Naive thymus-derived CD4-positive, alpha-beta T cell (primary cell): ENCODE results near the gene TET2. TPM values are rescaled to one million over a fixed set of nuclear protein-coding genes. Genes with fewer than 3 reads are reported as not detected.
"Not testable (repeated sequence)": the region's sequence is repeated elsewhere in the genome, so short reads cannot be mapped to it uniquely, and the experiment has no call there.

Experiments used
- ATAC-seq: fragments of 150-1000 bp; cut with Tn5 transposase; 2 replicates; pipeline ENCODE4 v1.10.0; 2021; ENCODE audit warnings: mild to moderate bottlenecking, moderate library complexity
- CTCF ChIA-PET: fragments of 350-600 bp; sonication (Branson Sonifier 250); formaldehyde crosslinking; loops from one replicate; lab custom pipeline; 2021; ENCODE audit warnings: antibody characterized with exemption; lab: Charles Lee
- POLR2A ChIA-PET: fragments of 350-600 bp; sonication (Branson Sonifier 250); formaldehyde crosslinking; loops from one replicate; lab custom pipeline; 2021; ENCODE audit warnings: antibody characterized with exemption, inconsistent platforms; lab: Charles Lee
- DNase-seq, 9 donors: peaks; one replicate each; pipeline versions ENCODE4 v3.0.0 to v3.0.0-alpha.2; 2020 to 2022; ENCODE audit warnings: mixed read lengths in 1 of 9
- H3K27ac ChIP-seq: one replicate; pipeline ENCODE4 v1.7.0; 2013; ENCODE audit warnings: mild to moderate bottlenecking, low read depth, low read length, moderate library complexity
- H3K27me3 ChIP-seq, 2 donors: one replicate each; pipeline ENCODE4 v1.7.0; 2013; ENCODE audit warnings: low read length in 2 of 2, mild to moderate bottlenecking in 2 of 2, moderate library complexity in 2 of 2; ENCODE audit not compliant: control insufficient read depth in 2 of 2, insufficient read depth in 2 of 2
- H3K36me3 ChIP-seq, 3 experiments: 1 replicate in 2 of 3; 2 replicates in 1 of 3; pipeline ENCODE4 v1.7.0; 2013; ENCODE audit warnings: low read length in 3 of 3, mild to moderate bottlenecking in 3 of 3, moderate library complexity in 1 of 3; ENCODE audit not compliant: insufficient read depth in 3 of 3, control insufficient read depth in 2 of 3
- H3K4me1 ChIP-seq, 2 donors: one replicate each; pipeline ENCODE4 v1.7.0; 2013; ENCODE audit warnings: low read length in 2 of 2, mild to moderate bottlenecking in 2 of 2, moderate library complexity in 1 of 2; ENCODE audit not compliant: control insufficient read depth in 2 of 2, insufficient read depth in 2 of 2
- H3K4me3 ChIP-seq: 2 replicates; pipeline ENCODE4 v1.7.0; 2013; ENCODE audit warnings: mild to moderate bottlenecking, low read length
- H3K9me3 ChIP-seq, 3 experiments: 1 replicate in 2 of 3; 2 replicates in 1 of 3; pipeline ENCODE4 v1.7.0; 2013; ENCODE audit warnings: low read length in 3 of 3; ENCODE audit not compliant: control insufficient read depth in 2 of 3
- H3K27ac Mint-ChIP-seq, 9 donors: one replicate each; pipeline ENCODE4 v1.8.0; 2020 to 2022; ENCODE audit warnings: mixed read lengths in 9 of 9, mild to moderate bottlenecking in 8 of 9, moderate library complexity in 5 of 9, inconsistent platforms in 2 of 9
- H3K27me3 Mint-ChIP-seq, 5 donors: one replicate each; pipeline ENCODE4 v1.8.0; 2021 to 2022; ENCODE audit warnings: mixed read lengths in 5 of 5, mild to moderate bottlenecking in 1 of 5
- H3K36me3 Mint-ChIP-seq, 5 donors: one replicate each; pipeline ENCODE4 v1.8.0; 2020 to 2022; ENCODE audit warnings: mixed read lengths in 5 of 5, mild to moderate bottlenecking in 3 of 5, inconsistent platforms in 1 of 5
- H3K4me1 Mint-ChIP-seq, 7 donors: one replicate each; pipeline ENCODE4 v1.8.0; 2020 to 2022; ENCODE audit warnings: mixed read lengths in 7 of 7, mild to moderate bottlenecking in 3 of 7, inconsistent platforms in 1 of 7
- H3K4me3 Mint-ChIP-seq, 10 donors: one replicate each; pipeline ENCODE4 v1.8.0; 2020 to 2022; ENCODE audit warnings: mild to moderate bottlenecking in 10 of 10, mixed read lengths in 10 of 10, moderate library complexity in 6 of 10, inconsistent platforms in 2 of 10
- H3K9me3 Mint-ChIP-seq, 11 donors: one replicate each; pipeline ENCODE4 v1.8.0; 2020 to 2022; ENCODE audit warnings: mixed read lengths in 11 of 11, mild to moderate bottlenecking in 4 of 11, inconsistent platforms in 1 of 11, moderate library complexity in 1 of 11
- intact Hi-C, 2 donors: fragments of 100-400 bp; cut with micrococcal nuclease; formaldehyde crosslinking; loops; one replicate each; pipeline ENCODE4 v1.15.1; 2023
- polyA plus RNA-seq, 2 donors: library from polyadenylated mRNA; unstranded; fragments of 300-500 nt; fragmentation: Illumina TruSeq; gene quantifications; one replicate each; pipeline ENCODE4 v1.2.3, GENCODE V29; 2021
- total RNA-seq, 6 experiments: library from RNA in 5 of 6; stranded (reverse) in 5 of 6; gene quantifications; 1 replicate in 5 of 6; 2 replicates in 1 of 6; pipeline ENCODE4 v1.2.3 and lab custom pipeline; 2021 to 2026

The TET2 gene
- total and polyA plus RNA-seq, 7 experiments from 2014 or later = 12.8 to 78.4 (median 19.0) TPM

GRCh38 chr4:105283501-105283900 is 136.8 kb downstream of the TET2 start:
- ATAC-seq = no peak
- Mint-ChIP-seq H3K36me3 (peaks cover 0 to 15% (median 3%) of the 10 kb centered on the region in 5 donors), H3K9me3 (peaks cover 0 to 26% (median 13%) of the 10 kb centered on the region in 11 donors)

GRCh38 chr4:105288121-105288520 is 141.4 kb downstream of the TET2 start:
- H3K4me1 ChIP-seq = no peaks in the 10 kb centered on the region
- no peak overlapping the region for H3K4me3 ChIP-seq
- H3K9me3 ChIP-seq = peaks cover 0 to 9% (median 0%) of the 10 kb centered on the region in 3 experiments
- Mint-ChIP-seq H3K4me3 (no peak overlapping the region), H3K4me1 (peaks cover 0 to 4% (median 0%) of the 10 kb centered on the region in 7 donors), H3K27me3 (peaks cover 0 to 3% (median 0%) of the 10 kb centered on the region in 5 donors), H3K27ac (no peak overlapping the region), H3K9me3 (peaks cover 0 to 37% (median 17%) of the 10 kb centered on the region in 11 donors), H3K36me3 (peaks cover 4 to 21% (median 11%) of the 10 kb centered on the region in 5 donors)
- no peak for ATAC-seq
- intact Hi-C loops = no loop called here
- POLR2A ChIA-PET = no interaction called here
- DNase-seq = no peak
- H3K27me3 ChIP-seq = no peaks in the 10 kb centered on the region
- no peaks in the 10 kb centered on the region for H3K36me3 ChIP-seq
- CTCF ChIA-PET = no interaction called here
- H3K27ac ChIP-seq = no peak overlapping the region

More at GRCh38 chr4:105283501-105283900, 136.8 kb downstream of the TET2 start:
- no peak for DNase-seq
- no peak overlapping the region for H3K27ac ChIP-seq
- no peaks in the 10 kb centered on the region for H3K27me3 ChIP-seq
- ChIA-PET CTCF (no interaction called here), POLR2A (no interaction called here)
- H3K4me1 Mint-ChIP-seq = peaks cover 0 to 7% (median 3%) of the 10 kb centered on the region in 7 donors
- no peaks in the 10 kb centered on the region for H3K4me1 ChIP-seq
- H3K27me3 Mint-ChIP-seq = no peaks in the 10 kb centered on the region
- no peak overlapping the region for H3K27ac Mint-ChIP-seq
- peaks cover 0 to 5% (median 0%) of the 10 kb centered on the region in 3 experiments for H3K9me3 ChIP-seq
- no peaks in the 10 kb centered on the region for H3K36me3 ChIP-seq
- intact Hi-C loops = no loop called here
- H3K4me3 ChIP-seq = no peak overlapping the region
- no peak overlapping the region for H3K4me3 Mint-ChIP-seq

GRCh38 chr4:105291925-105292324 is 145.2 kb downstream of the TET2 start:
- Histone ChIP-seq H3K27ac (no peak overlapping the region), H3K4me1 (no peaks in the 10 kb centered on the region), H3K27me3 (no peaks in the 10 kb centered on the region), H3K4me3 (no peak overlapping the region), H3K36me3 (no peaks in the 10 kb centered on the region), H3K9me3 (peaks cover 0 to 9% (median 0%) of the 10 kb centered on the region in 3 experiments)
- intact Hi-C loops = no loop called here
- ChIA-PET POLR2A (no interaction called here), CTCF (no interaction called here)
- H3K36me3 Mint-ChIP-seq = peaks cover 4 to 24% (median 15%) of the 10 kb centered on the region in 5 donors
- no peak for ATAC-seq
- H3K27ac Mint-ChIP-seq = no peak overlapping the region
- H3K4me3 Mint-ChIP-seq = no peak overlapping the region
- H3K9me3 Mint-ChIP-seq = peaks cover 4 to 30% (median 16%) of the 10 kb centered on the region in 11 donors
- no peak for DNase-seq
- H3K27me3 Mint-ChIP-seq = peaks cover 0 to 3% (median 0%) of the 10 kb centered on the region in 5 donors
- peaks cover 0 to 3% (median 0%) of the 10 kb centered on the region in 7 donors for H3K4me1 Mint-ChIP-seq

DNA sequence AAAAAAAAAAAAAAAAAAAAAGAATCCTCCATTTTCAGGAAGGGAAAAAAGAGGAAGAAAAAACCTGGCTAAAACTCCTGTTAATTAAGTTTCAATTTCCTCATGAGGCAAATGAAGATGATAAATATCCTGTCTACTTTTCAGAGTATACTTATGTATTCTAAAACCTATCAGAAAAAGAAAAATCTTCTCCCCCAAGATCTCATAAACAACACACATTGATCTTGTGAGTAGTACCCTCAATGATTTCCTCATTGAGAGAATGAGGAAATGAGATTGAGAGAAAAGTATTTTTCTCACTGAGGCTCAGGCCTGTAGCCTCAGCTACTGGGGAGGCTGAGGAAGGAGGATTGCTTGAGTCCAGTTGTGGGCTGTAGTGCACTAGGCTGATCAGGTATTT is 146.7 kb downstream of the TET2 start:
- intact Hi-C loops = no loop called here
- Mint-ChIP-seq H3K4me3 (no peak overlapping the region), H3K27ac (no peak overlapping the region), H3K27me3 (peaks cover 0 to 3% (median 0%) of the 10 kb centered on the region in 5 donors), H3K36me3 (peaks cover 7 to 29% (median 18%) of the 10 kb centered on the region in 5 donors), H3K9me3 (peaks cover 2 to 21% (median 13%) of the 10 kb centered on the region in 11 donors), H3K4me1 (peaks cover 0 to 2% (median 0%) of the 10 kb centered on the region in 7 donors)
- CTCF ChIA-PET = no interaction called here
- H3K4me3 ChIP-seq = no peak overlapping the region
- peaks cover 0 to 6% (median 0%) of the 10 kb centered on the region in 3 experiments for H3K9me3 ChIP-seq
- H3K36me3 ChIP-seq = no peaks in the 10 kb centered on the region
- no peaks in the 10 kb centered on the region for H3K27me3 ChIP-seq
- POLR2A ChIA-PET = no interaction called here
- DNase-seq = no peak
- ATAC-seq = no peak
- H3K4me1 ChIP-seq = no peaks in the 10 kb centered on the region
- no peak overlapping the region for H3K27ac ChIP-seq

DNA sequence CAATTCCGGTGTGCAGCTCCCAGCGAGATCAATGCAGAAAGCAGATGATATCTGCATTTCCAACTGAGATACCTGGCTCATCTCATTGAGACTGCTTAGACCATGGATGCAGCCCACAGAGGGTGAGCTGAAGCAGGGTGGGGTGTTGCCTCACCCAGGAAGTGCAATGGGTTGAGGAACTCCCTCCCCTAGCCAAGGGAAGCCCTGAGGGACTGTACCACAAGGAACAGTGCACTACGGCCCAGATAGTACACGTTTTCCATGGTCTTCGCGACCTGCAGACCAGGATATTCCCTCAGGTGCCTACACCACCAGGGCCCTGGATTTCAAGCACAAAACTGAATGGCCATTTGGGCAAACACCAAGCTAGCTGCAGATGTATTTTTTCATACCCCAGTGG is 150.0 kb downstream of the TET2 start:
- H3K27ac ChIP-seq = no peak overlapping the region
- Mint-ChIP-seq H3K9me3 (peaks cover 6 to 41% (median 16%) of the 10 kb centered on the region in 11 donors), H3K36me3 (peaks cover 15 to 26% (median 22%) of the 10 kb centered on the region in 5 donors), H3K27me3 (peaks cover 0 to 3% (median 0%) of the 10 kb centered on the region in 5 donors), H3K4me3 (no peak overlapping the region), H3K4me1 (peaks cover 0 to 2% (median 0%) of the 10 kb centered on the region in 7 donors), H3K27ac (no peak overlapping the region)
- H3K4me3 ChIP-seq = no peak overlapping the region
- DNase-seq (no peak), ATAC-seq (no peak)
- H3K9me3 ChIP-seq = no peaks in the 10 kb centered on the region
- CTCF ChIA-PET = no interaction called here
- H3K4me1 ChIP-seq = no peaks in the 10 kb centered on the region
- POLR2A ChIA-PET = interaction anchor here (0.6 kb wide), 1 partner anchor 50 kb away, joined by 3 read pairs; no protein-coding TSS in a partner anchor
- H3K27me3 ChIP-seq = no peaks in the 10 kb centered on the region
- no peaks in the 10 kb centered on the region for H3K36me3 ChIP-seq
- intact Hi-C loops = no loop called here

GRCh38 chr4:105299027-105299426 is 152.4 kb downstream of the TET2 start:
- H3K27ac Mint-ChIP-seq, H3K27me3 ChIP-seq, H3K27me3 Mint-ChIP-seq, H3K4me3 Mint-ChIP-seq, H3K4me3 ChIP-seq, ATAC-seq, POLR2A ChIA-PET, DNase-seq, H3K9me3 ChIP-seq, H3K4me1 Mint-ChIP-seq, H3K4me1 ChIP-seq, CTCF ChIA-PET, H3K27ac ChIP-seq, intact Hi-C loops, H3K36me3 ChIP-seq: not testable (repeated sequence)
- peaks cover 19 to 30% (median 22%) of the 10 kb centered on the region in 5 donors for H3K36me3 Mint-ChIP-seq
- peaks cover 6 to 65% (median 25%) of the 10 kb centered on the region in 11 donors for H3K9me3 Mint-ChIP-seq

- H3K9me3 Mint-ChIP-seq = peaks cover 3 to 77% (median 24%) of the 10 kb centered on the region in 11 donors
- no peak overlapping the region for H3K27ac Mint-ChIP-seq
- DNase-seq = no peak
- Histone ChIP-seq H3K27me3 (no peaks in the 10 kb centered on the region), H3K36me3 (no peaks in the 10 kb centered on the region), H3K4me1 (no peaks in the 10 kb centered on the region), H3K9me3 (no peaks in the 10 kb centered on the region), H3K4me3 (no peak overlapping the region), H3K27ac (no peak overlapping the region)
- peaks cover 6 to 24% (median 15%) of the 10 kb centered on the region in 5 donors for H3K36me3 Mint-ChIP-seq
- intact Hi-C loops = no loop called here
- POLR2A ChIA-PET = interaction anchor here (0.6 kb wide), 1 partner anchor 147 kb away, joined by 3 read pairs; no protein-coding TSS in a partner anchor
- H3K4me1 Mint-ChIP-seq = peaks cover 0 to 22% (median 0%) of the 10 kb centered on the region in 7 donors
- ATAC-seq = no peak
- CTCF ChIA-PET = no interaction called here
- H3K4me3 Mint-ChIP-seq = no peak overlapping the region
- no peaks in the 10 kb centered on the region for H3K27me3 Mint-ChIP-seq
Observed at GRCh38 chr4:105304085-105304484, 157.4 kb downstream of the TET2 start.
